Right atrium auricular region (tissue), 2 donors: Measurements from ENCODE around the gene ARHGEF37. TPM values are rescaled to one million over a fixed set of nuclear protein-coding genes. Genes with fewer than 3 reads are reported as not detected.
A peak's percentile ranks its signal among the peaks of the same experiment; 100 is the strongest.

ENCODE experiments used
- DNase-seq: peaks from one replicate; pipeline ENCODE4 v3.0.0-alpha.2; 2019; ENCODE audit warnings: low spot score
- H3K27ac ChIP-seq, 2 donors: fragments of 200-600 bp; sonication (generic); 1 replicate in 1 of 2; 2 replicates in 1 of 2; pipeline ENCODE4 v1.5.1; 2016 to 2019
- H3K27me3 ChIP-seq, 2 donors: fragments of 200-600 bp; sonication (generic); one replicate each; pipeline versions ENCODE4 v1.5.1 to v1.6.0; 2017 to 2019
- H3K36me3 ChIP-seq: fragments of 200-600 bp; sonication (generic); one replicate; pipeline ENCODE4 v1.5.1; 2016
- H3K4me1 ChIP-seq, 2 donors: fragments of 200-600 bp; sonication (generic); one replicate each; pipeline versions ENCODE4 v1.5.1 to v1.6.0; 2017 to 2019
- H3K4me3 ChIP-seq, 2 donors: fragments of 200-600 bp; sonication (generic); 1 replicate in 1 of 2; 2 replicates in 1 of 2; pipeline ENCODE4 v1.5.1; 2017 to 2019; ENCODE audit warnings: mild to moderate bottlenecking in 1 of 2, moderate library complexity in 1 of 2
- H3K9me3 ChIP-seq, 2 donors: fragments of 200-600 bp; sonication (generic); one replicate each; pipeline ENCODE4 v1.5.1; 2019
- total RNA-seq, 2 donors: library from RNA; depleted of rRNA; stranded (reverse); fragments of >200 nt; gene quantifications; one replicate each; pipeline ENCODE4 v1.1.0, GENCODE V29; 2016
- TF ChIP-seq, protein P1 (sequence below), 2 donors: fragments of 200-600 bp; sonication (generic); IDR thresholded peaks; one replicate each; pipeline ENCODE4 v1.5.1; 2019; ENCODE audit warnings: antibody characterized with exemption in 2 of 2

The ARHGEF37 gene
- total RNA-seq, 2 donors from 2014 or later, result 11.0 to 13.7 TPM

DNA sequence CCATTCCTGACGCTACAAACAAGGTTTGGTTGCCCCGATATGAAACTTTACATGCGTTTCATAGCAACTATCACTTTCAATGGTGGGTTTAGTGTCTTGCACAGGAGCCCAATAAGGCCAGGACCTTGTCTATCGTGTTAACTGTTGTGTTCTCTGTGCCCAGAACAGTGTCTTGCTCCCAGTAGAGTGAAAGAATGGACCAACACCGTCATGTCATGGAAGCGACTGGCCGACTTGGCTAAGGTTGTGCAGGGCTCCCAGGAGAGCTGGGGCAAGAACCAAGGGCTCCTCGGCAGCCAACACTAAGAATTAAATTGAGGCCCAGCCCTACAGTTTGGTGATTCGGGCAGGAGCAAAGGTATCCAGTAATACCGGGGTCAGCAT is 498 bp upstream of the ARHGEF37 start:
- Histone ChIP-seq H3K9me3 (no peaks in the 10 kb centered on the region), H3K4me1 (peaks cover 0 to 38% of the 10 kb centered on the region in 2 donors), H3K27ac (peak overlapping the region; percentile 89 to 93), H3K36me3 (no peaks in the 10 kb centered on the region), H3K27me3 (no peaks in the 10 kb centered on the region), H3K4me3 (peak overlapping the region; percentile 51 to 63)
- TF ChIP-seq, protein P1, sequence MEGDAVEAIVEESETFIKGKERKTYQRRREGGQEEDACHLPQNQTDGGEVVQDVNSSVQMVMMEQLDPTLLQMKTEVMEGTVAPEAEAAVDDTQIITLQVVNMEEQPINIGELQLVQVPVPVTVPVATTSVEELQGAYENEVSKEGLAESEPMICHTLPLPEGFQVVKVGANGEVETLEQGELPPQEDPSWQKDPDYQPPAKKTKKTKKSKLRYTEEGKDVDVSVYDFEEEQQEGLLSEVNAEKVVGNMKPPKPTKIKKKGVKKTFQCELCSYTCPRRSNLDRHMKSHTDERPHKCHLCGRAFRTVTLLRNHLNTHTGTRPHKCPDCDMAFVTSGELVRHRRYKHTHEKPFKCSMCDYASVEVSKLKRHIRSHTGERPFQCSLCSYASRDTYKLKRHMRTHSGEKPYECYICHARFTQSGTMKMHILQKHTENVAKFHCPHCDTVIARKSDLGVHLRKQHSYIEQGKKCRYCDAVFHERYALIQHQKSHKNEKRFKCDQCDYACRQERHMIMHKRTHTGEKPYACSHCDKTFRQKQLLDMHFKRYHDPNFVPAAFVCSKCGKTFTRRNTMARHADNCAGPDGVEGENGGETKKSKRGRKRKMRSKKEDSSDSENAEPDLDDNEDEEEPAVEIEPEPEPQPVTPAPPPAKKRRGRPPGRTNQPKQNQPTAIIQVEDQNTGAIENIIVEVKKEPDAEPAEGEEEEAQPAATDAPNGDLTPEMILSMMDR (IDR thresholded peaks at IDR 0.05), result no peak
- DNase-seq, result no peak

DNA sequence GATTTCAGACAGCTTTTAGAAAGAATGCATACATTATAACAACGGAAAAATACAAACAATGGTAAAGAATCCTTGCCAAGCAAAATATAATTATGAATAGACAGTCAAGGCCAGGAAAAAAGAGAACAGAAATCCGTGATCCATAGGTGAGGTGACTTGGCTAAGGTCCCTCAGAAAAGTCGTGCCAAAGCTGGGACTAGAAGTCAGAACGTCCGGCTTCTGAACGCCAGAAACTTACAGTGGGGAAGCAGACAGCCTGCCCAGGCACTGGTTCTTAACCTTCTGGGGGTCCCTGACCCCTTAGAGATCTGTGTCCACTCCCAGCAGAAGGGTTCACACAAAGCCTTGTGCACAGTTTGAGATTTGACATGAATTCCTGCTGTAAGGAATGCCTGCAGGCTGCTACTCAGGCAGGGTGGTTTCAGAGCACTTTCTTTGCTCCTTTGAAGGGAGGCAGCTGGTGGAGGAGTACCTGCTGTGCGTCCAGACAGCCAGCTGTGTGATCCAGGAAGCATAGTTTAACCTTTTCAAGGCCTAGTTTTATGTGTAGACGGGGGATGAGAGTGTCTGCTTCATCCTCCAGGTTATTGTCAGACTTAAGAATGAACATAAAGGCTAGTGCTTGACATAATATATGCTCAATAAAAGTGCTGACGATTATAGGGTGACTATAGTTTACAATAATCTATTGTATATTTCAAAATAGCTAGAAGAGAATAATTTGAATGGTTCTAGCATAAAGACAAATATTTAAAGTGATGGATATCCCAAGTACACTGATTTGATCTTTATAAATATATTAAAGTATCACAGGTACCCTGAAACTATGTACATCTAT is 852 bp downstream of the ARHGEF37 start:
- Histone ChIP-seq H3K36me3 (no peaks in the 10 kb centered on the region), H3K27me3 (no peaks in the 10 kb centered on the region), H3K4me3 (peak overlapping the region; percentile 51 to 63), H3K27ac (peak overlapping the region; percentile 89 to 93), H3K4me1 (peaks cover 0 to 45% of the 10 kb centered on the region in 2 donors), H3K9me3 (no peaks in the 10 kb centered on the region)
- TF ChIP-seq, protein P1 (IDR thresholded peaks at IDR 0.05), result no peak
- no peak for DNase-seq

DNA sequence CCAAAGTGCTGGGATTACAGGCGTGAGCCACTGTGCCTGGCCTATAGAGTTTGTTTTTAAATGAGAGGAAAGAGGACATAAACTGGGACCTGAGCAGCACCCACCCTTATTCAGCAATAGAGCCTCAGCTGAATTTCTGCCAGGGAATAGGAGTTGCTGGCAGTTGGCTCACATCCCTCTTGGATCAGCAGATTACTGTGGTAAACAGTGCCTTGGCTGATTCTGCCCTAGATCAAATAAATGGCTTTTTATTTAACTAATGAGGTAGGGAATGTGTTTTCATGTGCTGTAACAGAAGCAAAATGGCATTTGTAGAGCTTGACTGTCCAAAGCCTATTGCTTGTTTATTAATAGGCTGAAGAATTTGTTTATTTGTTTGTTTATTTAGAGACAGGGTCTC is 2.1 kb downstream of the ARHGEF37 start:
- Histone ChIP-seq H3K4me3 (no peak overlapping the region), H3K9me3 (no peaks in the 10 kb centered on the region), H3K36me3 (no peaks in the 10 kb centered on the region), H3K27ac (peak overlapping the region; percentile 89 to 93), H3K27me3 (no peaks in the 10 kb centered on the region), H3K4me1 (peaks cover 0 to 49% of the 10 kb centered on the region in 2 donors)
- no peak for DNase-seq
- TF ChIP-seq, protein P1 (IDR thresholded peaks at IDR 0.05), result no peak

DNA sequence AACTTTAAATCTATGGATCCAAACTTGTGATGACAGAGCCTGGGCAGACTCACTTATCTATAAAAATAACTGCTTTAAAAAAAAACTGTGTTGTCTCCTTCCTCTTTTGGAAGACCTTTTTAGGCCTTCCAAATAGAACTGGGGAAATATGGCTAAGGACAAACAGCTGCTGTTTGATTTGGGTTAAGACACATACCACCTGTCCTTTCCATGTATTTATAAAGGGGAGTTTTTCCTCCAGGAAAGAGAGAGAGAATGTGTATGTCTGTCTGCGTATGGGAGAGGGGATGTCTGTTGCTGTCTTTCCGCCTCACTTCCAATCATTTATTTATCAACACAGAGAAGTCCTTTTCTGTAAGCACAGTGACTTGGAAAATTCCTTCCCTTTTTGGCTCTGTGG is 2.8 kb downstream of the ARHGEF37 start:
- Histone ChIP-seq H3K27me3 (no peaks in the 10 kb centered on the region), H3K4me3 (no peak overlapping the region), H3K27ac (peak overlapping the region; percentile 89 to 93), H3K36me3 (no peaks in the 10 kb centered on the region), H3K4me1 (peaks cover 0 to 49% of the 10 kb centered on the region in 2 donors), H3K9me3 (no peaks in the 10 kb centered on the region)
- no peak for DNase-seq
- TF ChIP-seq, protein P1 (IDR thresholded peaks at IDR 0.05), result no peak

DNA sequence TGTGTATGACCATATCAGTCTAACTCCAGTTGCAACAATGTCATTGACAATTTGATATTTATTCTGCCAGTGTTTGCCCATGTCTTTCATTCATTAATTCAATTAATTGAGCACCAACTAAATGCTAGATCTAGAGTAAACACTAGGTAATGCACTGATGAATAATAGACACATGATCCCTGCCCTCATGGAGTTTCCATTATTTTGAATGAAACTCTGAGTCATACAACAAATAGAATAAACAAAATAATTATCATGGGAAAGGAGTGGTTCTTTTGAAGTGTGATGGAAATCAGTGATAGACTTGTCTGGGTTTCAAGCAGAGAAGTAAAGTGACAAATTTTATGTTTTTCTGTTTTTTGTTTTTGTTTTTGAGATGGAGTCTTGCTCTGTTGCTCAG is 4.6 kb downstream of the ARHGEF37 start:
- no peaks in the 10 kb centered on the region for H3K36me3 ChIP-seq
- H3K27me3 ChIP-seq, result no peaks in the 10 kb centered on the region
- no peak for DNase-seq
- no peaks in the 10 kb centered on the region for H3K9me3 ChIP-seq
- H3K4me1 ChIP-seq, result peaks cover 0 to 44% of the 10 kb centered on the region in 2 donors
- TF ChIP-seq, protein P1 (IDR thresholded peaks at IDR 0.05), result no peak
- H3K4me3 ChIP-seq, result no peak overlapping the region
- H3K27ac ChIP-seq, result no peak overlapping the region
